NCI-H524 (cell line): ENCODE data around the gene SMARCA2.

Experiments
- DNase-seq, 2 experiments: peaks; one replicate each; lab custom pipeline; 2025; lab: John Stamatoyannopoulos, UW

Gene SMARCA2

DNA sequence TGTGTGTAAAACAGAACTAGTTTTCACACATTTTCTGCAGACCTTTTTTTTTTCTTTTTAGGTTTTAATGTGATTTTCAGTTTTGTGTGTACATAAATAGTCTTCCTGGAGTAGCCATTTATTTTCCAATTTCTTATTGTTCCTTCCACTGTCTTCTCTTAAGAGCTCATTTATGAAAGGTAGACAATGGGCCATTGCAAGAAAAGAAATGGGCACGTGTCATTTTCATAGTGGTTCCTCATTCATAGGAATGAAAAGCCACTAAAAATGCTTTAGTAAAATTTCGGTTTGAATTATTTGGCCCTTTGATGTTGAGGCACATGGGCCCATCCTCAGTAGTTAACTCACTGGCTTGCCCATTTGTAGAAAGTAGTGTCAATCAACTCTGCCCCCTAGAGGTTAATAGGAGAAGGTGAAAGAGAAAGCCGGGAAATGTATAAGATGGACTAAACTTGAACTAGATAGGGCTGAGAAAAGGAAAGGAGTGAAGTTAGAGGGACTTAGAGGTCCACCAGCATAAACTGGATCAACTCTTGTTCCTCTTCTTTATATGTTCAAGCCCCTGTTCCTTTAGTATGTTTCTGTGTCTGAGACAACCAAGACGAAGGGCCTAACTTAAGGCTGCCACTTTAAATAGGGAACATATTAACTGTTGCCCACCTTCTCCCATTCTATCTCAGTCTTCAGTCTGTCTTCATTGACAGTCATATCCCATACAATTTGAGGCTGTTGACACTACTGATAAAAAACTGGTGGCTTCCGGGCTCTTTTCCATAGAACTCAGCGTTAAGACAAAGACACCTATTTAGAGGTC lies 72.6 kb downstream of the SMARCA2 start:
- DNase-seq: peak; percentile 23 to 35

DNA sequence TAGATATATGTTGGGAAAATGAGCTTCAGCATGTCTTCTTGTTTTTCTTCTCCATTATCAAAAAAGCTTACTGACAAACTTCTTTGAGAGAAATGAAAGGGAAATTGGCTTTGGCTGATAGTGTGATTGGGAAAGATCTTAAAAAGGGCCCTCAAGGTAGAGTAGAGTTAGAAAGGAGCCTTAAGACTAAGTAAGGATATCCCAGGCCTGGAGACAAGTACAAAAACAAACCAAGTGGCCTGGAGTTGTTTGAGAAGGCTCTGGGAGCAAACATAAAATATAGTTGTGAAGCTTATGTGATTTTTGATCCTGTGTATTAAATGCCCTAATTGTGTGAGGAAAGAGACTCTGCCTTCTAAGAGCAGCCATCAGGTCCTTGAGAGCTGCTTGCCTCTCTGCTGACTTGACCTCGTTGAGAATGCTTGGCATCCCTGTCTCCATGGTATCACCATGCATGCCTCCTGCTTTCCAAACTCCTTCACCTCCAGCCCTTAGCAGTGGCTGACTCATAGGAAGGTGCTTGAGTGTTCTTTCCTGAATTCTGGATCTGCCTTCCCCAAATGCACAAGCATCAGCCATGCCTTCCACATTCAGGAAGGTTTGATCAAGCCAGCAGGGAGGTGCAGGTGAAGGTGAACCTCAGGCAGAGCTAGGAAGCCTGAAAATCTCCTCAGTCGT lies 78.9 kb downstream of the SMARCA2 start:
- DNase-seq: no peak

DNA sequence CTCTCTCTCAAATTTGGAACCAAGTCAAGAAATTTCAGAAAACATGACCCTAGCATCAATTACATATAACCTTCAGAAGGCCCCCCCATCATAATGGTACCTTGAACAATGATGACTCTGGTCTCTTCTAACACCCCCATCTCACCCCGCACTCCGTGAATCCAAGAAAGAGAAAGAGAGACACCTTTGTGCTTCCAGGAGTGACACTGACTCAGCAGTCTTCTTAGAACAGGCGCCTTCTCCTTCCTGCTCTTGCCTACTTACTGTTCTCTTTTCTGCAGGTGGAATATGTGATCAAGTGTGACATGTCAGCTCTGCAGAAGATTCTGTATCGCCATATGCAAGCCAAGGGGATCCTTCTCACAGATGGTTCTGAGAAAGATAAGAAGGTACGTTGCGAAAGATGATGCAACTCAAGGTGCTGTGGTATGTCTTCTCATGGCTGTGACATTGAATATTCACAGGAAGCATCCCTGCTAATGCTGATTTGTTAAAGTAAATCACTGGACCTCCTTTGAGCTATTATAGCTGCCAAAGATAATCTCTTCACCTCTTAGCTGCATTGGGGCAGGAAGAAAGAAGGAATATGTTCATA lies 81.3 kb downstream of the SMARCA2 start:
- no peak for DNase-seq

GRCh38 chr9:2106666-2107065 lies 91.5 kb downstream of the SMARCA2 start:
- no peak for DNase-seq

DNA sequence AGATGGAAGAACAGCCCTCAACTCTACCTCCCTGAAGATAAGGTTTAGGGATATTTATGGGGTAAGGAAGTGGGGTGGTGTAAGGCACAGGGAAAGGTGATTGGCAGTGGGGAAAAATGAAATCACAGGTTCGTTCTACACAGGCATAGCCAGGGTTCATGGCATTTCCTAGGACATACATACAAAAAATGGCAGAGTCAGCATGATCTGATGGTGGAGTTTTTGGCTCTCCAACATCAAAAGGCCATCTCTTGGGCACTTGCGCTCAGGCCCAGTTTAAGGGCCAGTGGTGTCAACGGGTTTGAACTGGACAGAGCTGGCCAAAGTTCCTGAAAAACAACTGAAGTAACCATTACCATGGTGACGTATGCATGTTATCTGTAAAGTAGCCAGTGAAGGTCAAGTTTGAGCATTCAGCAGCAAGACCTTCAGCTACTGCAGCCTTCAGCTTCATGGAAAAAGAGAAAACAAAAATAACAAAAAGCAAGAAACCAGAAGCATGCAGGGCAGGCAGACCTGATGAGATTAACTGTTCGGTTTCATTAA lies 92.8 kb downstream of the SMARCA2 start:
- DNase-seq: no peak

DNA sequence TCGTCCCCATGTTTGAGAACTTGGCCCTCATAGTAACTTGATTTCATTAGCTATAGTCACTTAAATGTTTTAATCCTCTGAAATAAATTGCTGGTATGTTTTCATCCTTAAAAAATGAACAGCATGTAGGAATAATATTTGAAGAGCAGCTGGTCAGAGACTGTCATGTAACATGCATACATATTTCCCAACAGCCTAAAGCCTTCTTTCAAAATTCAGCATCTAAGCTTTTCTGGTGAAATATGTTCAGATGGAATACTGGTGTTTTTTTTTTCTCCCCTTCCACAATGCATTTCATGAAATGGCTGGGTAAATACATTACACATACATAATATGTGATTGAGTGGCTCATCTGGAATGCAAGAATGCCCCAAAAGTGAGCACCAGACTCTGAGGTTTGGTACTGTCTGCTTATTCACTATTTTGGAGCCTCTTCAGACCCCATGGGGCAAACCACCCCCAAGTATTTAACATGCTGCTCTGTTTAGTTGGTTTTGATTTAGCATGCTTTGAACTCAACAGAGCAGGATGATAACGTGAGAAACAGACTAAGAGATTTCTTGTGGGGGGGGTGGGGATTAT lies 94.0 kb downstream of the SMARCA2 start:
- DNase-seq: no peak

- no peak for DNase-seq
These were observed 94.9 kb downstream of the SMARCA2 start for GRCh38 chr9:2110036-2110435.

DNA sequence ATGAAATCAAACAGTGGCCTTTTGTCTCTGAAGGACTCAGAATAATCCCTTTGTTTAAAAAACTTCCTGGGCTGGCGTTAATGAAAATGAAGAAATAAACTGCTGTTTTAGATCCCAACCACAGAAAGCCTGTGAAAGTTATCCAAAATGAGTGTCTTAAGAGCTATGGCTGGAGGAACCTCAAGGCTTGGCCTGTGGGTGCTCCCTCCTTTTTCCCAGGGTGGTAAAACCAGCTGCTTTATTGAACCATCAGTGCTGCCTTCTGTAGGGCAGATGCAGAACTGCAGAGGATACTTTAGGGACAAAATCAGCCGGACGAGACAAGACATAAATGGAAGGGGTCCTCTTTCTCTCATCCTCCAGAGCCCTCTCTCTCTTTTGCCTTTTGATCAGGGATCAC lies 100.9 kb downstream of the SMARCA2 start:
- peak; percentile 2 to 7 for DNase-seq

GRCh38 chr9:2117527-2117926 lies 102.4 kb downstream of the SMARCA2 start:
- no peak for DNase-seq

GRCh38 chr9:2119566-2119965 lies 104.4 kb downstream of the SMARCA2 start:
- no peak for DNase-seq

DNA sequence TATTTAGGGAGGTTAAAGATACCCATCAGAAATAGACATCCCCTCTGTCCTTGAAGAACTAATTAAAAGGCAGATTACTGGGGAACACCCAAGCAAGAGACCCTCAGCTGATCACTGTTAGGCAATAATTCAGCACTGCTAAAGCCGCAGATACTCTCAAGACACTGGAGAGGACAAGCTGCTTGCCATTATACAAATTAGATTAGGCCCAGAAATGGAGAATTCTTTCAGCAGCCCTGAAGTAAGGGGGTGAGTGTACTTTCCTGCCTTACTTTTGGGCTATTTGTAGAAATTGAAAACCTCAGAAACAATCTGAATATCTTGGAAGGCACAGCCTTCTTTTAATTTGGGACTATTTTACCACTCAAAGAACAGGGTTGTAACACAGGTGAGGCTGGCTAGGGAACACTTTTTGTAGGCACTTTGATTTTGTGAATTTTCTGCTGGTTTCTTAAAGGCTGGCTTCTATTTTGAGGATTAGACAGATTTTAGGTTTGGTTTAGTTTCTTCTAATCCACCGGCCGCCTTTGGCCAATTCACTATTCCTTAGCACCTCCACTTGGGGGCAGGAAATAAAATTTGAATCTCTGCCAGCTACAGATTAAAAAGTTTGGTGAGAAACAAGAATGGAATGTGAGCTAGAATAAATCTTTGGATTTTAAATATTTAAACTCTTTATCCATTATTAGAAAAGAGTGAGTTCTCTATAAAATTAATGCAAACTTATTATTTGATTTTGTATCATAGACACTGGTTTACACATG lies 106.0 kb downstream of the SMARCA2 start:
- DNase-seq: no peak

DNA sequence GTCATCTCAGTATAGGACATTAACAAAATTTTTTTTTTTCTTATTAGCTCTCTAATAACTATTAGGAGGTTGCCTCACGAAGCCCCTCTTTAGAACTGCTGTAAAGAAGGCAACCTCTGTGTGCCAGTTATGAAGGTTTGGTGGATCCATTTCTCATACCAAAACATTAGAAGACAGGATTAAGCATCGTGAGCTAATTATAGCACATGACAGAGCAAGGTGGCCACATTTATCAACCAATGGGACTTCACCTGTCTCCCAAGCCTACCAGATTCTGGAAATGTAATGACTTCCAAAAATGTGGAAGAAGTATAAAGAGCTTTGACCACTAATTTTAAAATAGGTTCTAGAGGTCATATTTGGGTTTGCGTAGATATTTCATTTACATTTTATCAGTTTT lies 107.2 kb downstream of the SMARCA2 start:
- DNase-seq: no peak

- no peak for DNase-seq
These were observed 110.8 kb downstream of the SMARCA2 start for GRCh38 chr9:2125906-2126305.

DNA sequence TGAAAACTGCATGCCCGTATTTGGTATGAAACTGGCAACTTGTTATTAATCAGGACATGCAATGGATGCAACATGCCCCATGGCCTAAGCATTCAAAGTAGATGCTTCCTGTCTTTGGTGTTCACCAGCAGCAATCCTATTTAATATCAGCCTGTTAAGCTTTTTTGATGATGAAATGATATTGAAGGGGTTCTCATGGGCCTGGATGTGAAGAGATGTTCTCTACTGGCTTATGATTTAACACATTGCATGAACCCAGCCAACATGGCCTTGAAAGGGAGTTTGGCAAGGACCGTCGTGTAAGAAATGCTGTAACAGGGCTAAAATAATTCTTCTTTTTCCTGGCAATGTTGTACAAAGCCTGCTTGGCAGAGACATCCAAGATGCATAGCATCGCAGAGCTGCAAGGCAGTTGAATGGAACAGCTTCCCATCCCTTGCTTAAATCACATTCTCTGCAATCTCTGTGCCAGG lies 111.2 kb downstream of the SMARCA2 start:
- no peak for DNase-seq

DNA sequence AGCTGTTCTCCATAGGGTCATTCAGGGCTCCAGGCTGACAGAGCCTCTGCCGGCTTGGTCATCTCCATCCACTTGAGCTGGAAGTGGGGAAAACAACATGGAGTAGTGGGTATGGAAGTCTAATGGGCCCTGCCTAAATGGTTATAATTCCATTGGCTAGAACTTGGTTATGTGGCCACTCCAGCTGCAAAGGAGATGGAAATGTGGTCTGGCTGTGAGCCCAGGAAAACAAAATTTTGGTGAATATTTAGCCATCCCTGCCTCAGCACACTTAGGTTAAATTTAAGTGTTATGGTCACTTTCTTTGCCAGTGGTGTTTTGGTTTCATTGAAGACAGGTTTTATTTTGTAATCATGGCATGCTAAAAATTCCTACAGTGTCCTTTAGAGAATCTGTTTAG lies 112.3 kb downstream of the SMARCA2 start:
- no peak for DNase-seq

GRCh38 chr9:2128141-2128540 lies 113.0 kb downstream of the SMARCA2 start:
- DNase-seq: no peak

DNA sequence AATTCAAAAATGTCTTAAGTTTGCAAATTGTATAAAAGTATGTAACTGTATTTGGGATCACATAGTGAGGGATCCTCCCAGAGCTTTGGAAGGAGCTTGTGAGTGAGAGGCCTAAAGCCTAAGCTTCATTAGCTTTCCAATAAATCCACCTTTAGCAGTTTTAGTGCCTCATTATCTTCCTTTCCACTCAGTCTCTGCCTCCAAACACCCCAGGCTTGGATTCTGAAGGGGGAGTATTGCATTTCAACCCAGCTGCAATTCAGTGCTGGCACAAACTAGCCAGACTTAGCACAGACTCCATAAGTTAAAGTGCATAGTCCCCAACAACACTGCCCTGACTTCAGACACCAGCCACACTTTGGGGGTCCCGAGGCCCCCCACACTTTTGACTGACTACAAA lies 113.5 kb downstream of the SMARCA2 start:
- no peak for DNase-seq

DNA sequence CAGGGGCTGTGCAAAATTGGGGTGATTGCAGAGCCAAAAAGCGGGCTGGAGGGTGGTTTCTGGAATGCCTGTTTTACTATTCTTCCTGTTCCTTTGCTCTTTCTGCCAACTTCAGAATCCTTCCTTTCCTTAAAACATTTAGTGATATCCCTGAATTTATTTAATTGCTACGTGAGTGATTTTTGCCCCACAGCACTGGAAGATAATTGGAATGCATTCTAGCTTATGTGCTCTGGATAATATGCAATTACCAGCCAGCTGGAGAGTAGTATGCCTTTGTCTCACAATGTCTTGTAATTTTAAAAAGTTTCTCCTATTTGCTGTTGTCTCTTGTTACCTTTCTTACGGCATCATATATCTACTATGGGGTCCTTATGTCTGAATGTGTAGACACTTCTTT lies 115.8 kb downstream of the SMARCA2 start:
- no peak for DNase-seq

- DNase-seq: peak; percentile 10 to 46
These were observed 117.4 kb downstream of the SMARCA2 start for GRCh38 chr9:2132484-2133082.

DNA sequence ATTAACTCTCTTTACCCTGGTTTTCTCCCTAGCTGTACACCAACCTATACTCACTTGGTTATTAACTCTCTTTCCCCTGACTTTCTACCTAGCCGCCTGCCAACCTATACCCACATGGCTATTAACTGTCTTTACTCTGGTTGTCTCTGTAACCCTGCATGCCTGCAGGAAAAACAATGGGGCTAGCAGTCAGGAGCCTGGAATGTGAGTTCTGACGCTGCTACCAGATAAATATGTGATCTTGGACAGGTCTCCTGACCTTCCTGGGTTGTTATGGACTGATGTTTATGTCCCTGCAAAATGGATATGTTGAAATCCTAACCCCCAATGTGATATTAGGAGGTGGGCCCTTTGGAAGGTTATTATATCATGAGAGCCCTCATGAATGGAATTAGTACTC lies 119.2 kb downstream of the SMARCA2 start:
- DNase-seq: no peak

DNA sequence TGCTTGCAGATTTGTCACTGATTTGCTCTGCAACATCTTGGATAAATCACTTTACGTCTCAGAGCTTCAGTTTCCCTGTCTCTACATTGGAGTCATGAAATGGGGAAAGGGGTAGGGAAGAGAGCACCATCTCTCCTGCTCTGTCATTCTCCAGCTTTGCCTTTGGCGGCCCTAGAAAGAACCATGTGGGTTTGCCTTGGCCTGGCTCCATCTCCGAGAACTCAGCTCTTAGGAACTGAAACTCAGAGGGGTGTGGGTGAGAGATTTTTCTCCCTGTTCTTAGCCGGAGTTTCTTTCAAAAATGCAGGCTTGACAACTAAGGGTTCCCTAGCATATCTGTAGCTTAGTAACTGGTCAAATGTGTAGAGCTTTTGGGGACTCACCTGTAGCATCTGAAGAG lies 123.5 kb downstream of the SMARCA2 start:
- no peak for DNase-seq
